OCI-LY1 (cell line): Measurements from ENCODE around the gene LMO1.

Experiments used
- H2AFZ ChIP-seq: fragments of 200-600 bp; sonication (generic), shearing (Covaris generic); 2 replicates; pipeline ENCODE4 v1.6.0; 2014; ENCODE audit warnings: antibody characterized with exemption, mild to moderate bottlenecking, low read length
- H3F3A ChIP-seq: fragments of 200-600 bp; sonication (generic), shearing (Covaris generic); 2 replicates; pipeline ENCODE4 v1.6.0; 2014; ENCODE audit warnings: mild to moderate bottlenecking, antibody characterized with exemption, low read length, moderate library complexity; ENCODE audit not compliant: insufficient read depth
- H3K27ac ChIP-seq: fragments of 200-600 bp; sonication (generic); 2 replicates; pipeline ENCODE4 v1.5.1; 2014; ENCODE audit warnings: low read length, mixed run types, mild to moderate bottlenecking, low read depth; ENCODE audit not compliant: poor library complexity, severe bottlenecking
- H3K27me3 ChIP-seq: fragments of 200-600 bp; sonication (generic); 2 replicates; pipeline ENCODE4 v1.6.0; 2014; ENCODE audit warnings: antibody characterized with exemption, mild to moderate bottlenecking, low read length, moderate library complexity; ENCODE audit not compliant: insufficient read depth
- H3K36me3 ChIP-seq: fragments of 200-600 bp; sonication (generic); 2 replicates; pipeline ENCODE4 v1.6.1; 2014; ENCODE audit warnings: mild to moderate bottlenecking, antibody characterized with exemption, low read length, moderate library complexity, mixed read lengths; ENCODE audit not compliant: insufficient read depth
- H3K4me1 ChIP-seq: fragments of 200-600 bp; sonication (generic); 2 replicates; pipeline ENCODE4 v1.5.1; 2014; ENCODE audit warnings: mild to moderate bottlenecking, low read length, moderate library complexity; ENCODE audit not compliant: insufficient read depth, severe bottlenecking
- H3K4me2 ChIP-seq: fragments of 200-600 bp; sonication (generic), shearing (Covaris generic); 2 replicates; pipeline ENCODE4 v1.6.1; 2014; ENCODE audit warnings: low read length
- H3K4me3 ChIP-seq: fragments of 200-600 bp; sonication (generic); 2 replicates; pipeline ENCODE4 v1.5.1; 2014; ENCODE audit warnings: low read length, low read depth, mild to moderate bottlenecking, mixed read lengths; ENCODE audit not compliant: poor library complexity, severe bottlenecking
- H3K79me2 ChIP-seq: fragments of 200-600 bp; shearing (Covaris generic); 2 replicates; pipeline ENCODE4 v1.6.1; 2016; ENCODE audit warnings: mixed run types, low read length, mixed read lengths; ENCODE audit not compliant: insufficient read depth
- H3K9ac ChIP-seq: fragments of 200-600 bp; sonication (generic), shearing (Covaris generic); 2 replicates; pipeline ENCODE4 v1.6.1; 2014; ENCODE audit warnings: mild to moderate bottlenecking, low read length, mixed read lengths
- H3K9me2 ChIP-seq: fragments of 200-600 bp; sonication (generic), shearing (Covaris generic); 2 replicates; pipeline ENCODE4 v1.6.1; 2014; ENCODE audit warnings: low read depth, mild to moderate bottlenecking, low read length, mixed read lengths
- H3K9me3 ChIP-seq: fragments of 200-600 bp; shearing (Covaris generic); 2 replicates; pipeline ENCODE4 v1.6.1; 2014; ENCODE audit warnings: low read length, mixed read lengths
- H4K20me1 ChIP-seq: fragments of 200-600 bp; sonication (generic), shearing (Covaris generic); 2 replicates; pipeline ENCODE4 v1.6.0; 2016; ENCODE audit warnings: mild to moderate bottlenecking, low read length; ENCODE audit not compliant: insufficient read depth
- EZH2 ChIP-seq: fragments of 200-600 bp; sonication (generic), shearing (Covaris generic); IDR thresholded peaks from 2 replicates; pipeline ENCODE4 v1.8.0; 2017; ENCODE audit warnings: borderline replicate concordance, mixed run types, mild to moderate bottlenecking, antibody characterized with exemption, low read length, moderate library complexity, mixed read lengths
- TF ChIP-seq, protein P1 (sequence below): fragments of 200-600 bp; sonication (generic), shearing (Covaris generic); IDR thresholded peaks from 2 replicates; pipeline ENCODE4 v1.5.1; 2017; ENCODE audit warnings: mild to moderate bottlenecking, antibody characterized with exemption, low read length, moderate library complexity, mixed read lengths

Gene LMO1

DNA sequence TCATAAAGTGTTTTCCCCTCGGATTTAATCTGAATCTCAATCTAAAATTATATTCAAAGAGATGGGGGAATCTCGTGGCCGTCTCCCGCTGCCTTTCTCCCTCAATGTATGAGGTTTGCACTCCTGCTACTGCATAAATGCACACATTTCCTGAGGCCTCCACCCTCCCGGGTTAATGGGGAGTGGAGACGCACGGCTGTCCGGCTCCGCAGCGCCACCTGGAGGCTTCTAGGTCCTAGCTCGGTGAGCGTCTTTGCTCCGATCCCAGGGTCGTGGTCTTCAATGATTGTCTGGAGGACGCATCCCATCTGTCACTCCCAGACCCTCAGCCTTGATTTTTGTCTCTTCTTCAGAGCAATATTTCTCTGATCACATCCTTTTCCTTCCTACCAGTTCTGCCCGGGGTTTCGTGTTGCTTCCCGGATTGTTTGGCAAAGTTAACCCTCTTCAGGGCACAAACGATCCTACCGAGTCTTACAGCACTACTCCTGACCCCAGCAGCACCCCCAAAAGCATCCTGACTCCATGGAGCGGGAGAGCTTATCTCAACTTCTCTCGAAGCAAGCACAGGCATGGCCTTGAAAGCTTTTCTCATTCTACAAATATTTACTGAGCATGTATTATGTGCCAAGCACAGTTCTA lies at the start of gene LMO1:
TSS of gene LMO1 (minus strand) at position 110 of the 642 bp plus-strand sequence. CDS start 516 bp downstream, outside the sequence.
- H3K36me3 ChIP-seq, result no peaks in the 10 kb centered on the region
- no peaks in the 10 kb centered on the region for H3F3A ChIP-seq
- no peak within 1 kb of the TSS for H3K4me2 ChIP-seq
- no peak within 1 kb of the TSS for H3K27ac ChIP-seq
- H3K9me3 ChIP-seq, result no peaks in the 10 kb centered on the region
- H3K27me3 ChIP-seq, result no peaks in the 10 kb centered on the region; the same call in 1 of the 2 replicates
- no peaks in the 10 kb centered on the region for H3K79me2 ChIP-seq
- no peaks in the 10 kb centered on the region for H3K4me1 ChIP-seq
- H4K20me1 ChIP-seq, result no peaks in the 10 kb centered on the region
- no peak within 1 kb of the TSS for H3K4me3 ChIP-seq
- H2AFZ ChIP-seq, result no peak within 1 kb of the TSS
- H3K9me2 ChIP-seq, result no peaks in the 10 kb centered on the region
- no peak within 1 kb of the TSS for H3K9ac ChIP-seq
- TF ChIP-seq EZH2, result no peak
- TF ChIP-seq, protein P1, sequence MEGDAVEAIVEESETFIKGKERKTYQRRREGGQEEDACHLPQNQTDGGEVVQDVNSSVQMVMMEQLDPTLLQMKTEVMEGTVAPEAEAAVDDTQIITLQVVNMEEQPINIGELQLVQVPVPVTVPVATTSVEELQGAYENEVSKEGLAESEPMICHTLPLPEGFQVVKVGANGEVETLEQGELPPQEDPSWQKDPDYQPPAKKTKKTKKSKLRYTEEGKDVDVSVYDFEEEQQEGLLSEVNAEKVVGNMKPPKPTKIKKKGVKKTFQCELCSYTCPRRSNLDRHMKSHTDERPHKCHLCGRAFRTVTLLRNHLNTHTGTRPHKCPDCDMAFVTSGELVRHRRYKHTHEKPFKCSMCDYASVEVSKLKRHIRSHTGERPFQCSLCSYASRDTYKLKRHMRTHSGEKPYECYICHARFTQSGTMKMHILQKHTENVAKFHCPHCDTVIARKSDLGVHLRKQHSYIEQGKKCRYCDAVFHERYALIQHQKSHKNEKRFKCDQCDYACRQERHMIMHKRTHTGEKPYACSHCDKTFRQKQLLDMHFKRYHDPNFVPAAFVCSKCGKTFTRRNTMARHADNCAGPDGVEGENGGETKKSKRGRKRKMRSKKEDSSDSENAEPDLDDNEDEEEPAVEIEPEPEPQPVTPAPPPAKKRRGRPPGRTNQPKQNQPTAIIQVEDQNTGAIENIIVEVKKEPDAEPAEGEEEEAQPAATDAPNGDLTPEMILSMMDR, result peak; percentile 79

DNA sequence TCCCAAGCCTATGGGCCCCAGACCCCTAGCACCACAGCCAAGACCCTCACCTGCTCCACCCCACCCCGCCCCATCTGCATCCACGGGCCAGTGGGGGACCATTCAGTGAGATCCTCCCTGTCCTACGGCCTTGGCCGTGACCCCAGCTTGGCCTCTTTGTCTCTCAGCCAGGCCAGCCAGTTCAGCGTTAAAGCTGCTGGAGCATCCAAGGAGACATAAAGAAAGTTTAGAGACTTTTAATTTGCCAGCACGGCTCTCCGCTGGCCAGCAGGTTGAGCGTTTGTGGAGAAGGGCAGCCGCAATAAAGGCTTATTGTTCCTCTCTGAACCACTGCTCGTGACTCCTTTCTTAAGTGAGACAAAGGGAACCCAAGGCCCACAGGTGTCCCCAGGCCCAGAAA lies 49.3 kb upstream of the LMO1 start:
- H3K27ac ChIP-seq, result no peak overlapping the region
- no peak overlapping the region for H3K4me2 ChIP-seq
- H3F3A ChIP-seq, result no peaks in the 10 kb centered on the region
- no peak for TF ChIP-seq EZH2
- TF ChIP-seq, protein P1, result no peak
- H3K9me2 ChIP-seq, result no peaks in the 10 kb centered on the region
- H3K4me1 ChIP-seq, result no peaks in the 10 kb centered on the region
- H3K36me3 ChIP-seq, result no peaks in the 10 kb centered on the region
- H4K20me1 ChIP-seq, result no peaks in the 10 kb centered on the region
- no peak overlapping the region for H3K4me3 ChIP-seq
- no peaks in the 10 kb centered on the region for H3K27me3 ChIP-seq
- H3K9me3 ChIP-seq, result no peaks in the 10 kb centered on the region
- no peaks in the 10 kb centered on the region for H3K79me2 ChIP-seq
- no peak overlapping the region for H3K9ac ChIP-seq
- H2AFZ ChIP-seq, result no peak overlapping the region

- H3K36me3 ChIP-seq, result no peaks in the 10 kb centered on the region
- TF ChIP-seq, protein P1, result no peak
- TF ChIP-seq EZH2, result no peak
- H3K4me1 ChIP-seq, result no peaks in the 10 kb centered on the region
- no peak overlapping the region for H3K4me3 ChIP-seq
- no peak overlapping the region for H3K27ac ChIP-seq
- H3K4me2 ChIP-seq, result no peak overlapping the region
- H3F3A ChIP-seq, result no peaks in the 10 kb centered on the region
- H2AFZ ChIP-seq, result no peak overlapping the region
- H3K9me3 ChIP-seq, result no peaks in the 10 kb centered on the region
- no peaks in the 10 kb centered on the region for H3K27me3 ChIP-seq
- no peak overlapping the region for H3K9ac ChIP-seq
- H4K20me1 ChIP-seq, result no peaks in the 10 kb centered on the region
- no peaks in the 10 kb centered on the region for H3K9me2 ChIP-seq
- H3K79me2 ChIP-seq, result no peaks in the 10 kb centered on the region
Measured at GRCh38 chr11:8311366-8311765, 47.7 kb upstream of the LMO1 start.
